ENCODE measurements around the gene PKNOX2. TPM values are rescaled to one million over a fixed set of nuclear protein-coding genes. Genes with fewer than 3 reads are reported as not detected.

Gene PKNOX2
- total RNA-seq, 2 donors from 2014 or later: 0.08 TPM; not detected in 1

- Mint-ChIP-seq H3K27ac (no peak overlapping the region), H3K36me3 (no peaks in the 10 kb centered on the region), H3K9me3 (no peaks in the 10 kb centered on the region)
- ATAC-seq (no peak), DNase-seq (ENCODE audit: low spot score in 2 of 2) (peak in 1 of 2 donors; percentile 14)
These were observed 170.6 kb downstream of the PKNOX2 start for GRCh38 chr11:125335106-125335505.

- Mint-ChIP-seq H3K27ac (peak overlapping the region in 1 of 2 donors; percentile 20), H3K36me3 (no peaks in the 10 kb centered on the region), H3K9me3 (no peaks in the 10 kb centered on the region)
- ATAC-seq: no peak
- peak in 1 of 2 donors; percentile 20 for DNase-seq (ENCODE audit: low spot score in 2 of 2)
These were observed 173.6 kb downstream of the PKNOX2 start for GRCh38 chr11:125337836-125338834.

- DNase-seq (ENCODE audit: low spot score in 2 of 2) (peak in 1 of 2 donors; percentile 40), ATAC-seq (no peak)
- H3K9me3 Mint-ChIP-seq: no peaks in the 10 kb centered on the region
- no peaks in the 10 kb centered on the region for H3K36me3 Mint-ChIP-seq
- no peak overlapping the region for H3K27ac Mint-ChIP-seq
These were observed 174.6 kb downstream of the PKNOX2 start for GRCh38 chr11:125338886-125339811.

- H3K9me3 Mint-ChIP-seq: no peaks in the 10 kb centered on the region
- no peak for ATAC-seq
- no peak overlapping the region for H3K27ac Mint-ChIP-seq
- H3K36me3 Mint-ChIP-seq: no peaks in the 10 kb centered on the region
- no peak for DNase-seq (ENCODE audit: low spot score in 2 of 2)
These were observed 177.1 kb downstream of the PKNOX2 start for GRCh38 chr11:125341676-125342075.

- Mint-ChIP-seq H3K27ac (no peak overlapping the region), H3K36me3 (no peaks in the 10 kb centered on the region), H3K9me3 (no peaks in the 10 kb centered on the region)
- DNase-seq (ENCODE audit: low spot score in 2 of 2): no peak
- no peak for ATAC-seq
These were observed 177.9 kb downstream of the PKNOX2 start for GRCh38 chr11:125342281-125342930.

GRCh38 chr11:125343086-125343717, 178.7 kb downstream of the PKNOX2 start:
- Mint-ChIP-seq H3K9me3 (no peaks in the 10 kb centered on the region), H3K36me3 (no peaks in the 10 kb centered on the region), H3K27ac (no peak overlapping the region)
- ATAC-seq: no peak
- DNase-seq (ENCODE audit: low spot score in 2 of 2): peak in 1 of 2 donors; percentile 14

- Mint-ChIP-seq H3K9me3 (no peaks in the 10 kb centered on the region), H3K27ac (peak overlapping the region in 1 of 2 donors; percentile 4), H3K36me3 (no peaks in the 10 kb centered on the region)
- ATAC-seq: no peak
- no peak for DNase-seq (ENCODE audit: low spot score in 2 of 2)
These were observed 179.2 kb downstream of the PKNOX2 start for GRCh38 chr11:125343718-125344131.

- no peaks in the 10 kb centered on the region for H3K9me3 Mint-ChIP-seq
- H3K27ac Mint-ChIP-seq: no peak overlapping the region
- no peak for ATAC-seq
These were observed 180.4 kb downstream of the PKNOX2 start for GRCh38 chr11:125344846-125345420.

GRCh38 chr11:125345421-125346178, 181.0 kb downstream of the PKNOX2 start:
- Mint-ChIP-seq H3K36me3 (no peaks in the 10 kb centered on the region), H3K27ac (no peak overlapping the region), H3K9me3 (no peaks in the 10 kb centered on the region)
- DNase-seq (ENCODE audit: low spot score in 2 of 2): peak in 1 of 2 donors; percentile 59
- peak; percentile 46 to 64 for ATAC-seq

More at GRCh38 chr11:125344846-125345420, 180.4 kb downstream of the PKNOX2 start:
- H3K36me3 Mint-ChIP-seq: no peaks in the 10 kb centered on the region
- DNase-seq (ENCODE audit: low spot score in 2 of 2): no peak

GRCh38 chr11:125346179-125346530, 181.6 kb downstream of the PKNOX2 start:
- Mint-ChIP-seq H3K36me3 (no peaks in the 10 kb centered on the region), H3K27ac (no peak overlapping the region), H3K9me3 (no peaks in the 10 kb centered on the region)
- DNase-seq (ENCODE audit: low spot score in 2 of 2) (no peak), ATAC-seq (no peak)

GRCh38 chr11:125346565-125347260, 182.2 kb downstream of the PKNOX2 start:
- no peak for ATAC-seq
- H3K36me3 Mint-ChIP-seq: no peaks in the 10 kb centered on the region
- H3K27ac Mint-ChIP-seq: no peak overlapping the region
- H3K9me3 Mint-ChIP-seq: no peaks in the 10 kb centered on the region
- no peak for DNase-seq (ENCODE audit: low spot score in 2 of 2)

GRCh38 chr11:125347261-125347585, 182.7 kb downstream of the PKNOX2 start:
- ATAC-seq (no peak), DNase-seq (ENCODE audit: low spot score in 2 of 2) (no peak)
- Mint-ChIP-seq H3K36me3 (no peaks in the 10 kb centered on the region), H3K27ac (no peak overlapping the region), H3K9me3 (no peaks in the 10 kb centered on the region)

GRCh38 chr11:125348141-125348651, 183.6 kb downstream of the PKNOX2 start:
- no peak for ATAC-seq
- no peaks in the 10 kb centered on the region for H3K36me3 Mint-ChIP-seq
- H3K27ac Mint-ChIP-seq: no peak overlapping the region
- H3K9me3 Mint-ChIP-seq: no peaks in the 10 kb centered on the region
- DNase-seq (ENCODE audit: low spot score in 2 of 2): no peak

- Mint-ChIP-seq H3K9me3 (no peaks in the 10 kb centered on the region), H3K36me3 (no peaks in the 10 kb centered on the region), H3K27ac (no peak overlapping the region)
- DNase-seq (ENCODE audit: low spot score in 2 of 2): peak in 1 of 2 donors; percentile 64
- peak; percentile 45 to 57 for ATAC-seq
These were observed 184.2 kb downstream of the PKNOX2 start for GRCh38 chr11:125348674-125349309.
